ENCODE data around the gene FAM13C. TPM values are rescaled to one million over a fixed set of nuclear protein-coding genes. Genes with fewer than 3 reads are reported as not detected.

Gene FAM13C
- total and polyA plus RNA-seq, 2 of the 4 experiments (the other 2 are of a cell fraction) = 1.6 to 2.9 TPM

DNA sequence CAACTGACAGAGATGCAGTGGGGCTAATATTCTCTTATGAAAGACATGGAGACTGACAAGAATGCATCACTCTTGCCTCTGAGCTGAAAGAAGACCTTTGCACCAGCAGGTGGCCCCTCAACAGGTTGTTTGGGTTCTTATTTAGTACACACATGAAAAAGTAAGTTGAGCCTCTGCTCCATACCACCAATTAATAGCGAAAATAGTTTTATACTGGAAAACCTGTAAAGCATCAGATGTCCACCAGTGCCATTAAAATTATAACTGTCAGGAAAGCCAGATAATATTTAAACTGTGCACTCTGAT, 26.3 kb upstream of the FAM13C start:
- Histone ChIP-seq H3K56ac (ENCODE audit: extremely low read depth, insufficient read depth, low read length) (no peak overlapping the region), H3K4me3 (ENCODE audit: insufficient read depth, low read depth, low read length) (no peak overlapping the region), H3K14ac (replicated peaks; ENCODE audit: low read depth, low read length) (peak overlapping the region; percentile 61; the same call in 1 of the 2 replicates), H2BK5ac (ENCODE audit: low read depth, low read length, poor library complexity, severe bottlenecking) (peak overlapping the region; percentile 94), H3K9me1 (ENCODE audit: insufficient read depth, low read length) (no peaks in the 10 kb centered on the region; the same call in 1 of the 2 replicates), H3K9ac (ENCODE audit: low read depth, low read length) (no peak overlapping the region), H2BK120ac (ENCODE audit: low read depth, low read length) (peak overlapping the region; percentile 86; the same call in 1 of the 2 replicates), H3K9me3 (ENCODE audit: control insufficient read depth, insufficient read depth, low read length) (no peaks in the 10 kb centered on the region), H2AFZ (replicated peaks; ENCODE audit: low read length, poor library complexity) (no peak overlapping the region), H3K4me2 (ENCODE audit: low read depth, low read length) (no peak overlapping the region), H3K4ac (ENCODE audit: low read depth, low read length) (peak overlapping the region; percentile 64; the same call in 1 of the 2 replicates), H4K5ac (ENCODE audit: low read depth, low read length) (peak overlapping the region; percentile 82; the same call in 1 of the 2 replicates), H3K27ac (ENCODE audit: insufficient read depth, low read length) (no peak overlapping the region), H3K4me1 (ENCODE audit: control insufficient read depth, insufficient read depth, low read length) (peaks cover 11% of the 10 kb centered on the region), H2BK15ac (ENCODE audit: low read depth, low read length) (peak overlapping the region; percentile 38; the same call in 2 of the 3 replicates), H3K18ac (ENCODE audit: low read depth, low read length) (peak overlapping the region; percentile 88; the same call in 1 of the 2 replicates), H2BK20ac (ENCODE audit: low read depth, low read length) (peak overlapping the region; percentile 82; the same call in 1 of the 2 replicates), H4K8ac (ENCODE audit: low read depth in 2 of 2, low read length in 2 of 2) (peak overlapping the region; percentile 59 to 62), H3K79me1 (ENCODE audit: low read depth in 1 of 2, low read length in 2 of 2) (no peaks in the 10 kb centered on the region), H3K23ac (ENCODE audit: low read depth, low read length) (peak overlapping the region; percentile 39; the same call in 1 of the 2 replicates), H4K20me1 (ENCODE audit: insufficient read depth, low read length) (no peaks in the 10 kb centered on the region), H2AK5ac (ENCODE audit: low read depth, low read length) (peak overlapping the region; percentile 15; the same call in 1 of the 2 replicates), H3K27me3 (ENCODE audit: control insufficient read depth, insufficient read depth, low read length) (no peaks in the 10 kb centered on the region), H2AK9ac (replicated peaks; ENCODE audit: low read depth, low read length, poor library complexity) (no peak overlapping the region), H3K36me3 (ENCODE audit: control insufficient read depth, insufficient read depth, low read length) (no peaks in the 10 kb centered on the region), H4K91ac (ENCODE audit: insufficient read depth, low read depth, low read length) (peak overlapping the region; percentile 59; the same call in 1 of the 2 replicates)
- CTCF ChIA-PET = no interaction called here
- POLR2A ChIA-PET (ENCODE audit: unreplicated experiment) = no interaction called here
- WGBS, 2 experiments (ENCODE audit: extremely low coverage in 2 of 2, insufficient read length in 1 of 2) = no CpG with 5 or more reads among the region's 1 CpG
- intact Hi-C loops (cut with micrococcal nuclease) = loop anchor here (5.0 kb wide), 1 partner anchor 149 kb away; no protein-coding TSS in a partner anchor
- dilution Hi-C loops (cut with HindIII; ENCODE audit: low sequenced_read_pairs, unreplicated experiment) = no loop called here
- in situ Hi-C loops (cut with MboI; ENCODE audit: low sequenced_read_pairs) = no loop called here
- no peak for ATAC-seq (ENCODE audit: low read depth)
- TF ChIP-seq SMC3 (IDR thresholded peaks at IDR 0.05; ENCODE audit: low read depth, low read length) (no peak), MAFK (IDR thresholded peaks at IDR 0.05; ENCODE audit: low read depth, low read length) (no peak), RAD21 (IDR thresholded peaks at IDR 0.05; ENCODE audit: low read length) (no peak), USF2 (IDR thresholded peaks at IDR 0.05; ENCODE audit: low read depth, low read length) (no peak), MAZ (IDR thresholded peaks at IDR 0.05; ENCODE audit: borderline replicate concordance, low read depth, low read length) (no peak), CEBPB (IDR thresholded peaks at IDR 0.05; ENCODE audit: low read depth, low read length) (no peak), CHD1 (IDR thresholded peaks at IDR 0.05; ENCODE audit: low read depth, low read length) (no peak), NFE2L2 (IDR thresholded peaks at IDR 0.05; ENCODE audit: low read depth, low read length) (no peak), POLR2A (IDR thresholded peaks at IDR 0.05; ENCODE audit: low read depth, low read length) (no peak), CTCF (conservative IDR thresholded peaks at IDR 0.05; ENCODE audit: low read depth, low read length) (no peak), RCOR1 (IDR thresholded peaks at IDR 0.05; ENCODE audit: insufficient replicate concordance, low read length) (no peak), FOS (IDR thresholded peaks at IDR 0.05; ENCODE audit: low read depth, low read length) (no peak), RFX5 (IDR thresholded peaks at IDR 0.05; ENCODE audit: low read depth, low read length) (no peak), BHLHE40 (IDR thresholded peaks at IDR 0.05; ENCODE audit: low read depth, low read length) (no peak), MXI1 (IDR thresholded peaks at IDR 0.05; ENCODE audit: borderline replicate concordance, low read depth, low read length) (no peak)
- TF ChIP-seq, protein P1, sequence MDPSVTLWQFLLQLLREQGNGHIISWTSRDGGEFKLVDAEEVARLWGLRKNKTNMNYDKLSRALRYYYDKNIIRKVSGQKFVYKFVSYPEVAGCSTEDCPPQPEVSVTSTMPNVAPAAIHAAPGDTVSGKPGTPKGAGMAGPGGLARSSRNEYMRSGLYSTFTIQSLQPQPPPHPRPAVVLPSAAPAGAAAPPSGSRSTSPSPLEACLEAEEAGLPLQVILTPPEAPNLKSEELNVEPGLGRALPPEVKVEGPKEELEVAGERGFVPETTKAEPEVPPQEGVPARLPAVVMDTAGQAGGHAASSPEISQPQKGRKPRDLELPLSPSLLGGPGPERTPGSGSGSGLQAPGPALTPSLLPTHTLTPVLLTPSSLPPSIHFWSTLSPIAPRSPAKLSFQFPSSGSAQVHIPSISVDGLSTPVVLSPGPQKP (IDR thresholded peaks at IDR 0.05; ENCODE audit: borderline replicate concordance, low read depth, low read length) = no peak
- BruUV-seq (replicated peaks) = no TSS peak
- no peak for DNase-seq
